K562 (cell line): Measurements from ENCODE around the gene LRP1B. TPM values are rescaled to one million over a fixed set of nuclear protein-coding genes. Genes with fewer than 3 reads are reported as not detected.
A peak's percentile ranks its signal among the peaks of the same experiment; 100 is the strongest.

Experiments
- ATAC-seq: fragments of 200-7000 bp; cut with Tn5 transposase; 3 replicates; pipeline ENCODE4 v1.9.1; 2020; ENCODE audit warnings: moderate library complexity
- BruUV-seq: library from RNA; stranded (reverse); fragments of 400-500 nt; replicated peaks from 2 replicates; lab custom pipeline; 2021; lab: Mats Ljungman, UMichigan
- CTCF ChIA-PET: fragments of 300-600 bp; formaldehyde crosslinking; extraction: SDS; loops from one replicate; lab custom pipeline; 2021; ENCODE audit warnings: low intra/inter-chr PET ratio; lab: Yijun Ruan, JAX
- POLR2A ChIA-PET: fragments of 300-600, 350-650 bp; sonication (Branson Sonifier 250); formaldehyde crosslinking; extraction: SDS; loops from one replicate; lab custom pipeline; 2021; ENCODE audit warnings: antibody characterized with exemption, inconsistent platforms; lab: Yijun Ruan, JAX
- DNase-seq, 4 experiments: peaks; one replicate each; pipeline versions ENCODE4 v3.0.0 to v3.0.0-alpha.2; 2011 to 2018; ENCODE audit warnings: low spot score in 3 of 4, mixed read lengths in 3 of 4; ENCODE audit errors: extremely low read depth in 1 of 4
- FAIRE-seq: peaks from 2 replicates; lab custom pipeline; 2011; peaks lifted over from hg19 to GRCh38; lab: Jason Lieb, UNC
- H2AFZ ChIP-seq: 2 replicates; pipeline ENCODE4 v1.6.0; 2011; ENCODE audit warnings: low read depth, low read length, control low read depth, inconsistent platforms
- H3K27ac ChIP-seq: fragments of 200-600 bp; 3 replicates; pipeline ENCODE4 v1.8.0; 2011; ENCODE audit warnings: low read depth, mild to moderate bottlenecking, control low read depth, inconsistent platforms, low read length, moderate library complexity, mixed read lengths; ENCODE audit errors: extremely low read depth
- H3K27me3 ChIP-seq, 2 experiments: fragments of 300-600 bp in 1 of 2; 2 replicates in 1 of 2; 3 replicates in 1 of 2; pipeline versions ENCODE4 v1.6.0 to v1.8.0; 2011; ENCODE audit warnings: inconsistent platforms in 2 of 2, low read length in 2 of 2, mild to moderate bottlenecking in 1 of 2, mixed read lengths in 1 of 2, moderate library complexity in 1 of 2; ENCODE audit not compliant: control insufficient read depth in 2 of 2, insufficient read depth in 2 of 2
- H3K36me3 ChIP-seq: fragments of 300-600 bp; 3 replicates; pipeline ENCODE4 v1.8.0; 2011; ENCODE audit warnings: mild to moderate bottlenecking, low read length, inconsistent platforms; ENCODE audit not compliant: control insufficient read depth, insufficient read depth
- H3K4me1 ChIP-seq, 2 experiments: fragments of 200-600 bp in 1 of 2; replicated peaks in 1 of 2; 2 replicates in 1 of 2; 3 replicates in 1 of 2; pipeline versions ENCODE4 v1.5.1 to v1.8.0; 2011; ENCODE audit warnings: inconsistent platforms in 2 of 2, low read length in 2 of 2, mild to moderate bottlenecking in 1 of 2, mixed read lengths in 1 of 2, moderate library complexity in 1 of 2; ENCODE audit not compliant: control insufficient read depth in 2 of 2, insufficient read depth in 2 of 2
- H3K4me2 ChIP-seq: 2 replicates; pipeline ENCODE4 v1.6.1; 2011; ENCODE audit warnings: low read length, control low read depth, inconsistent platforms, mixed read lengths; ENCODE audit not compliant: insufficient read depth
- H3K4me3 ChIP-seq: fragments of 200-600 bp; sonication (generic), shearing (Covaris generic); 2 replicates; pipeline ENCODE4 v1.5.1; 2016; ENCODE audit warnings: control low read depth, inconsistent platforms
- H3K79me2 ChIP-seq: fragments of 200-600 bp; 3 replicates; pipeline ENCODE4 v1.8.0; 2011; ENCODE audit warnings: low read length, inconsistent platforms; ENCODE audit not compliant: control insufficient read depth, insufficient read depth
- H3K9ac ChIP-seq, 2 experiments: 2 replicates each; pipeline versions ENCODE4 v1.6.0 to v1.6.1; 2011; ENCODE audit warnings: low read depth in 2 of 2, low read length in 2 of 2, control low read depth in 1 of 2, inconsistent platforms in 1 of 2, mild to moderate bottlenecking in 1 of 2, mixed read lengths in 1 of 2; ENCODE audit not compliant: insufficient read depth in 1 of 2
- H3K9me1 ChIP-seq: one replicate; pipeline ENCODE4 v1.6.0; 2011; ENCODE audit warnings: inconsistent platforms, mild to moderate bottlenecking, low read length, moderate library complexity; ENCODE audit not compliant: control insufficient read depth, insufficient read depth
- H3K9me3 ChIP-seq: replicated peaks from 2 replicates; pipeline ENCODE4 v1.5.1; 2011; ENCODE audit warnings: low read depth, low read length, inconsistent platforms; ENCODE audit not compliant: control insufficient read depth, insufficient read depth
- H4K20me1 ChIP-seq: replicated peaks from 2 replicates; pipeline ENCODE4 v1.6.1; 2011; ENCODE audit warnings: low read length, inconsistent platforms, mixed read lengths; ENCODE audit not compliant: control insufficient read depth, insufficient read depth
- ARHGAP35 ChIP-seq: fragments of 450-650 bp; IDR thresholded peaks from 2 replicates; pipeline ENCODE4 v1.6.1; 2018; ENCODE audit not compliant: partially characterized antibody
- BCOR ChIP-seq: fragments of 450-650 bp; IDR thresholded peaks from 2 replicates; pipeline ENCODE4 v1.6.1; 2016
- BHLHE40 ChIP-seq: IDR thresholded peaks from 2 replicates; pipeline ENCODE4 v1.6.1; 2011; ENCODE audit warnings: low read length, improper control_type of control experiment
- EWSR1 ChIP-seq: fragments of 450-650 bp; IDR thresholded peaks from 2 replicates; pipeline ENCODE4 v1.6.1; 2018; ENCODE audit warnings: borderline replicate concordance, mild to moderate bottlenecking, low read depth, moderate library complexity; ENCODE audit not compliant: partially characterized antibody
- PHF21A ChIP-seq: fragments of 450-650 bp; IDR thresholded peaks from 2 replicates; pipeline ENCODE4 v1.6.1; 2017; ENCODE audit warnings: low read depth, borderline replicate concordance
- POLR2A ChIP-seq: fragments of 450-650 bp; conservative IDR thresholded peaks from 2 replicates; pipeline ENCODE4 v1.6.1; 2016
- POLR2AphosphoS5 ChIP-seq: IDR thresholded peaks from 2 replicates; pipeline ENCODE4 v1.6.1; 2011; ENCODE audit warnings: mild to moderate bottlenecking, low read depth, low read length, moderate library complexity; ENCODE audit not compliant: control insufficient read depth, insufficient read depth
- RBBP5 ChIP-seq: fragments of 200-600 bp; sonication (generic); IDR thresholded peaks from 2 replicates; pipeline ENCODE4 v1.6.1; 2012; ENCODE audit warnings: borderline replicate concordance, mild to moderate bottlenecking, low read length, control low read depth, inconsistent platforms; ENCODE audit not compliant: insufficient read depth, poor library complexity, severe bottlenecking
- ZNF316 ChIP-seq: fragments of 450-650 bp; IDR thresholded peaks from 2 replicates; pipeline ENCODE4 v1.6.1; 2016
- WGBS: fragments of 100-300 bp; shearing (Covaris generic); methylation state at CpG from one replicate; pipeline ENCODE4 v1.1.6; 2016; ENCODE audit warnings: low coverage, mixed read lengths; ENCODE audit not compliant: insufficient coverage; ENCODE audit errors: missing lambda C conversion rate; 5-methylcytosine and 5-hydroxymethylcytosine counted together
- in situ Hi-C: fragments of 300-500 bp; cut with MboI; formaldehyde crosslinking; loops from 4 replicates; pipeline ENCODE4 v1.15.0; 2018; ENCODE audit warnings: inconsistent platforms, mixed read lengths
- intact Hi-C: fragments of 100-400 bp; cut with micrococcal nuclease; formaldehyde crosslinking; loops from 2 replicates; pipeline ENCODE4 v1.14.2; 2022
- polyA plus RNA-seq, 8 experiments: library from polyadenylated mRNA; depleted of rRNA in 4 of 8; stranded (reverse) in 5 of 8; unstranded in 3 of 8; fragments of >200 nt; fragmentation: Nextera tagmentation in 2 of 8; fragmentation: Illumina TruSeq in 1 of 8; extraction: Ambion mirVana in 2 of 8; extraction: Trizol in 1 of 8; gene quantifications; 2 replicates each; pipeline versions ENCODE4 v1.2.1 to v1.2.3, GENCODE V29; 2011 to 2014; ENCODE audit warnings: inconsistent platforms in 1 of 8, missing spikeins in 1 of 8
- total RNA-seq, 7 experiments: library from RNA; depleted of rRNA in 6 of 7; stranded (reverse); fragments of >200 nt in 6 of 7; fragmentation: Illumina TruSeq in 2 of 7; extraction: Trizol in 2 of 7; gene quantifications; 2 replicates each; pipeline versions ENCODE4 v1.2.1 to v1.2.3, GENCODE V29; 2011 to 2021; ENCODE audit warnings: low replicate concordance in 1 of 7
- TF ChIP-seq, protein P1 (sequence below): sonication (generic); formaldehyde crosslinking; IDR thresholded peaks from 2 replicates; pipeline ENCODE4 v1.8.0; 2022; ENCODE audit warnings: missing genetic modification reagents, mild to moderate bottlenecking, moderate library complexity, borderline replicate concordance
- TF ChIP-seq, protein P2 (sequence below): sonication (generic); formaldehyde crosslinking; IDR thresholded peaks from 2 replicates; pipeline ENCODE4 v1.8.1; 2022; ENCODE audit warnings: missing genetic modification reagents
- TF ChIP-seq, protein P3 (sequence below): fragments of 250-450 bp; sonication (Bioruptor Pico); IDR thresholded peaks from 2 replicates; pipeline ENCODE4 v1.5.1; 2021; ENCODE audit warnings: mild to moderate bottlenecking

Gene LRP1B
- total and polyA plus RNA-seq, 9 of the 15 experiments (the other 6 are each of a cell fraction or from before 2014, with no cell fraction given), result not detected

DNA sequence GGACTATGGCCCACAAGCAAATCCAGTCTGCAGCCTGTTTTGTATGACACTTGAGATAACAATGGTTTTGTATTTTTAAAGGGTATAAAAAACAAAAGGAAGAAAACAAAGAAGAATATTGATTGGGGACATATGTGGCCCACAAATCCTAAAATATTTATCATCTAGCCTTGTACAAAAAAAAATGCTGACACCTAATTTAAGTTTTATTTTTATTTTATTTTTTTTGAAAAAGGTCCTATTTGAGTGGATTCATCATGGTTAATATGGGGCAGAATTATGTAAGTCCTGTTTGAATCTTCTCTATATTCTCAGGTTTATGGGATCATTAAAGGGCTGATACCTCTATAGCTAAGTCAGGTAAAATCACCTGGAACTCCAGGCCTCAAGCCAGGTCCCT lies 525.7 kb downstream of the LRP1B start:
- Histone ChIP-seq H2AFZ (no peak overlapping the region), H3K36me3 (no peaks in the 10 kb centered on the region), H3K9me3 (no peaks in the 10 kb centered on the region; the same call in none of the 2 replicates), H3K4me1 (no peaks in the 10 kb centered on the region), H3K4me3 (no peak overlapping the region), H4K20me1 (no peaks in the 10 kb centered on the region), H3K9ac (no peak overlapping the region), H3K27ac (no peak overlapping the region), H3K9me1 (no peaks in the 10 kb centered on the region), H3K79me2 (no peaks in the 10 kb centered on the region), H3K4me2 (no peak overlapping the region), H3K27me3 (no peaks in the 10 kb centered on the region)
- intact Hi-C loops (no loop called here), in situ Hi-C loops (no loop called here)
- CTCF ChIA-PET, result no interaction called here
- BruUV-seq, result no TSS peak
- no peak for ATAC-seq
- FAIRE-seq, result no peak
- DNase-seq, result no peak
- POLR2A ChIA-PET, result no interaction called here
- TF ChIP-seq PHF21A, result no peak
- TF ChIP-seq ZNF316, result peak; percentile 34; the same call in 1 of the 2 replicates

DNA sequence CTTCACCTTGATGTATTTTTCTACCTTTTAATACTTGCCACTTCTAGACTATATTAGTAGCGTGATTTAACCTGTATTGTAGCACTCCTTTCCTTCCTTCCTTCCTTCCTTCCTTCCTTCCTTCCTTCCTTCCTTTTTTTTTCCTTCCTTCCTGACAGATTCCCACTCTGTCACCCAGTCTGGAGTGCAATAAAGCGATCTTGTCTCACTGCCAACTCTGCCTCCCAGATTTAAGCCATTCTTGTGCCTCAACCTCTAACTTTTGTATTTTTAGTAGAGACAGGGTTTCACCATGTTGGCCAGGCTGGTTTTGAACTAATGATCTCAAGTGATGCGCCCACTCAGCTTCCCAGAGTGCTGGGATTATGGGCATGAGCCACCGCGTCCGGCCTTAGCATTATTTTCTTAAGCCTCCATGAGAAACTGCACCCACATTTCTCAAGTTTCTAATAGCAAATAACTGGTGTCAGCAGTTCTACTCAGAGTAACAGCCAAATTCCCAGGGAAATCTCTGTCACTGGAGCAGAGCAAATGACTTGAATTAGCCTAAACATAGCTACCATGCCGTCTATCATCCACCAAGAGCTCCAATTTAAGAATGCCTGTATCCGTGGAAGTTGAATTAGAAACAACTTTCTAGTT lies 529.2 kb downstream of the LRP1B start:
- no peaks in the 10 kb centered on the region; the same call in 1 of the 2 replicates for H3K9me3 ChIP-seq
- WGBS, result 0% methylated on average over 8 of the region's 8 CpGs
- H4K20me1 ChIP-seq, result no peaks in the 10 kb centered on the region
- BruUV-seq, result no TSS peak
- CTCF ChIA-PET, result no interaction called here
- no peak overlapping the region for H2AFZ ChIP-seq
- DNase-seq (no peak), FAIRE-seq (no peak), ATAC-seq (no peak)
- H3K4me1 ChIP-seq, result no peaks in the 10 kb centered on the region
- no peak overlapping the region for H3K9ac ChIP-seq
- POLR2A ChIA-PET, result no interaction called here
- no peaks in the 10 kb centered on the region for H3K27me3 ChIP-seq
- H3K79me2 ChIP-seq, result no peaks in the 10 kb centered on the region
- H3K36me3 ChIP-seq, result no peaks in the 10 kb centered on the region
- intact Hi-C loops (no loop called here), in situ Hi-C loops (no loop called here)
- H3K4me2 ChIP-seq, result no peak overlapping the region
- H3K27ac ChIP-seq, result no peak overlapping the region
- no peaks in the 10 kb centered on the region for H3K9me1 ChIP-seq
- no peak overlapping the region for H3K4me3 ChIP-seq
- TF ChIP-seq, protein P1, sequence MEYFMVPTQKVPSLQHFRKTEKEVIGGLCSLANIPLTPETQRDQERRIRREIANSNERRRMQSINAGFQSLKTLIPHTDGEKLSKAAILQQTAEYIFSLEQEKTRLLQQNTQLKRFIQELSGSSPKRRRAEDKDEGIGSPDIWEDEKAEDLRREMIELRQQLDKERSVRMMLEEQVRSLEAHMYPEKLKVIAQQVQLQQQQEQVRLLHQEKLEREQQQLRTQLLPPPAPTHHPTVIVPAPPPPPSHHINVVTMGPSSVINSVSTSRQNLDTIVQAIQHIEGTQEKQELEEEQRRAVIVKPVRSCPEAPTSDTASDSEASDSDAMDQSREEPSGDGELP (CRISPR knock-in tag), result no peak
- no peak for TF ChIP-seq POLR2A
- no peak for TF ChIP-seq BHLHE40
- TF ChIP-seq, protein P2, sequence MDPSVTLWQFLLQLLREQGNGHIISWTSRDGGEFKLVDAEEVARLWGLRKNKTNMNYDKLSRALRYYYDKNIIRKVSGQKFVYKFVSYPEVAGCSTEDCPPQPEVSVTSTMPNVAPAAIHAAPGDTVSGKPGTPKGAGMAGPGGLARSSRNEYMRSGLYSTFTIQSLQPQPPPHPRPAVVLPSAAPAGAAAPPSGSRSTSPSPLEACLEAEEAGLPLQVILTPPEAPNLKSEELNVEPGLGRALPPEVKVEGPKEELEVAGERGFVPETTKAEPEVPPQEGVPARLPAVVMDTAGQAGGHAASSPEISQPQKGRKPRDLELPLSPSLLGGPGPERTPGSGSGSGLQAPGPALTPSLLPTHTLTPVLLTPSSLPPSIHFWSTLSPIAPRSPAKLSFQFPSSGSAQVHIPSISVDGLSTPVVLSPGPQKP (CRISPR knock-in tag), result no peak
- no peak for TF ChIP-seq RBBP5
- no peak for TF ChIP-seq BCOR
- TF ChIP-seq, protein P3, sequence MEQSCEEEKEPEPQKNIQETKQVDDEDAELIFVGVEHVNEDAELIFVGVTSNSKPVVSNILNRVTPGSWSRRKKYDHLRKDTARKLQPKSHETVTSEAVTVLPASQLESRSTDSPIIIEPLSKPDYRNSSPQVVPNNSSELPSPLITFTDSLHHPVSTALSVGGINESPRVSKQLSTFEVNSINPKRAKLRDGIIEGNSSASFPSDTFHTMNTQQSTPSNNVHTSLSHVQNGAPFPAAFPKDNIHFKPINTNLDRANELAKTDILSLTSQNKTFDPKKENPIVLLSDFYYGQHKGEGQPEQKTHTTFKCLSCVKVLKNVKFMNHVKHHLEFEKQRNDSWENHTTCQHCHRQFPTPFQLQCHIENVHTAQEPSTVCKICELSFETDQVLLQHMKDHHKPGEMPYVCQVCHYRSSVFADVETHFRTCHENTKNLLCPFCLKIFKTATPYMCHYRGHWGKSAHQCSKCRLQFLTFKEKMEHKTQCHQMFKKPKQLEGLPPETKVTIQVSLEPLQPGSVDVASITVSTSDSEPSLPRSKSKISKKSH (CRISPR knock-in tag), result no peak
- TF ChIP-seq POLR2AphosphoS5, result no peak
- no peak for TF ChIP-seq EWSR1
- TF ChIP-seq ARHGAP35, result no peak
